ENCODE measurements around the gene ALK.
"Not testable (repeated sequence)": the region's sequence is repeated elsewhere in the genome, so short reads cannot be mapped to it uniquely, and the experiment has no call there.

Gene ALK

GRCh38 chr2:29246383-29247300 lies 674.7 kb downstream of the ALK start:
- DNase-seq (ENCODE audit: low read depth) = no peak

DNA sequence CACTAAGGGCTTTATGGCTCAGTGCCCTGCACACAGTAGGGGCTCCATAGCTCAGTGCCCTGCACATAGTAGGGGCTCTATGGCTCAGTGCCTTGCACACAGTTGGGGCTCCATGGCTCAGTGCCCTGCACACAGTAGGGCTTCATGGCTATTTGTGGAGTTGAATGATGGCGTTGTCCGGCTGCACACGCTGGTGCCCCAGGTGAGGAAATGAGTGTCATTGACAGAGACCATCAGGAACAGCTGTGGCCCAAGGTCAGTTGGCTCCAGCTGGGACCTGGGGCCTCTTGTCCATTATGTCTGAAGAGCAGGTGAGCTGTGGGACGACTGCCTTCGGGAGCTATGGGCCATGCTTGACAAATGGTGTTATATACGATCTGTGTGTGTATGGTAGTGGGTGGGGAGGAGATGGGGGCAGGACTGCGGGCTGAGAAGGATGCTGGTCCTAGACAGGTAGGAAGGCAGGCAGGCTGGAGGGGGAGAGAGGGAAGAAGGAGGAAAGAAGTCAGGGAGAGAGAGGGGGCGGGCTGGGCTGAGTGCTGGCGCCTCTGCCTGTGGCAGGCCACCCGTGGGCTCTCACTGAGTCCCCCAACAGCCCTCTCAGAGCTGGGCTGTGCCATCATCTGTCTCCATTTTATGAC lies 675.5 kb downstream of the ALK start:
- no peak for DNase-seq (ENCODE audit: low read depth)

DNA sequence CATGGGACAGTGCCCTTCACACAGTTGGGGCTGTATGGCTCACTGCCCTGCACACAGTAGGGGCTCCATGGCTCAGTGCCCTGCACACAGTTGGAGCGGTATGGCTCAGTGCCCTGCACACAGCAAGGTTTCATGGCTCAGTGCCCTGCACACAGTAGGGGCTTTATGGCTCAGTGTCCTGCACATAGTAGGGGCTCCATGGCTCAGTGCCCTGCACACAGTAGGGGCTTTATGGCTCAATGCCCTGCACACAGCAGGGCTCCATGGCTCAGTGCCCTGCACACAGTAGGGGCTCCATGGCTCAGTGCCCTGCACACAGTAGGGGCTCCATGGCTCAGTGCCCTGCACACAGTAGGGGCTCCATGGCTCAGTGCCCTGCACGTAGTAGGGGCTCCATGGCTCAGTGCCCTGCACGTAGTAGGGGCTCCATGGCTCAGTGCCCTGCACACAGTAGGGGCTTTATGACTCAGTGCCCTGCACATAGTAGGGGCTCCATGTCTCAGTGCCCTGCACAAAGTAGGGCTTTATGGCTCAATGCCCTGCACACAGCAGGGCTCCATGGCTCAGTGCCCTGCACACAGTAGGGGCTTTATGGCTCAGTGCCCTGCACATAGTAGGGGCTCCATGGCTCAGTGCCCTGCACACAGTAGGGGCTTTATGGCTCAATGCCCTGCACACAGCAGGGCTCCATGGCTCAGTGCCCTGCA lies 676.2 kb downstream of the ALK start:
- not testable (repeated sequence) for DNase-seq (ENCODE audit: low read depth)

DNA sequence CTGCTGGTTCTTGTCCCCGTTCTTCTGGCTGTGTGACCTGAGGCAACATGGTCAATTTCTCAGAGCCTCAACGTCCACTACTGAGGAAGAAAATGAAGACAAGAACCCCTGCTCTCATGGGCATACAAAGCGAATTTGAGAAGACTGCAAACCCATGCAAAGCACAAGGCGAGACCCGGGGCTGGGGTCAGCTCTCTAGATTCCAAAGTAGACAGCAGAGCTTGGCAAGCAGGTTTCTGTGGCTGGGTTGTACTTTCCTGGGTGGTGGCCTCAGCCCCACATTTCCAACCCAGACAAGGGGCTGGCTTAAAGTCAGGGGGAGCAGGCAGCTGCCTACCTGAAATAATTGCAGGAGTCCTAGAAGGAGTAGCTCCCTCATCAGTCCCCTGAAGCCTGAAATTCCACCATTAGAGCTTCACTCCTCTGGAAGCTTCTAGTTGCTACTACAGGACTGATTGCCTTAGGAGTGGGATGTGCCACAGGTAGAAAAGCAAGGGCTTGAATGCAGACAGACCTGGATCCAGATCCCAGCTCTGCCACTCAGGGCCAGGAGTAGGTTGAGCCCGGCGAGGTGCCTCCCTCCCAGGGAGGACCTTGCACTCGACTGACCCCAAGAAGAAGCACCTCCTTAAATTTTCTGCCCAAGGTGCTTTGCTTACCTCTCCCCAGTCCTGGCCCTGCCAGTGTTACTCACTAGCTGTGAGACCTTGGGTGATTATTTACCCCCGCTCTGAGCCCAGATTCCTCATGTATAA lies 678.6 kb downstream of the ALK start:
- DNase-seq (ENCODE audit: low read depth) = no peak

- DNase-seq (ENCODE audit: low read depth) = no peak
Observed at GRCh38 chr2:29241955-29242565, 679.3 kb downstream of the ALK start.

- DNase-seq (ENCODE audit: low read depth) = no peak
Observed at GRCh38 chr2:29241341-29241740, 680.0 kb downstream of the ALK start.

DNA sequence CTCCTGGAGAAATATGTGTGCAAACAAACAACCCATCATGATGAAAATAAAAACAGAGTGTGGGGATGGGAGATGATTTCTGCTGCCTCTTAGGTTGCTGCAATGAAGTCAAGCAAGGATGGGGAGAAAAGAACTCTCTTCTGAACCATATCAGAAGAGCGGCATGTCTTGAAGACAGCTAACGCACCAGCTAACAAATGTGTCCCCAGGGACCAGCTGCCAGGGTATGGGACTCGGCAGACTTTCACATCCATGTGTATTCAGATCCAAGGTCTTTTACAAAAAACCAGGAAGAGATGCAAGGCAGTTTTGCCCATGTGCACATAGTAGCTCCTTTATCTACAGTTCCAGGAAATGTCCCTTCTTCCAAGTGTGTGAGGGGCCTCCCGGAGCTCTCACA lies 680.8 kb downstream of the ALK start:
- DNase-seq (ENCODE audit: low read depth) = no peak

DNA sequence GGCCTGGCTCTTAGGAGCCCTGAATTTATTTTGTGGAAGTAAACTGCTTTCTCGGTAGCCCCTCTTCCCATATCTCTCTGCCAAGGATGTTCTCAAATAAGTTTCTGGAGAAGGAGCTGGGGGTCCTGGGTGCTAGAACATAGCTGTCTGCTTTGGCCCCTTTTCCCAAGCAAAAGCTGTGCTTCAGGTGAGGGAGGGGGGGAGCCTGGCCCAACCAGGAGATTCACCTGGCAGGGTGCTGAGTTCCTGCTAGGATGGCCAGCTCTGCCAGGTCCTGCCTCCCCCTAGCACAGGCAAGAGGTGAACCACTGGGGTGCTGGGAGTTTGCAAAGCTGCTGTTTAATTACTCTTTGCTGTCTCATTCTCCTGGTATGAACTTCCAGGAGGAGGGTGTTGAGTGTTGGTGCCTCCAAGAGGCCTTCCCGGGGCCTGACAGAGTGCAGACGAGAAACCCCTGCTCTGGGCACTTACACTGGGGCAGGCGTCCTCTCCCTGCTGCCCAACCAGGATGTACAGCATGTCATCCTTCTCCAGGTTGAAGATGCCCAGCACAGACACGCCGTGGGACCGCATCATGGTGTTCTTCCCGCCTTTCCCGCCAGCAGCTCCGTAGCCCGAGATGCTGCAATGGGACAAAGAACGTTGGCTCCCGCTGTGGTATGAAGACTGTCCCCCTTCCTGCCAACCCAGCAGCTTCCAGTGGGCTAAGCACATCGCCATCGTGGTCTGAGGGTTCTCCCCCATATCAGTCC lies 682.0 kb downstream of the ALK start:
- DNase-seq (ENCODE audit: low read depth) = no peak

DNA sequence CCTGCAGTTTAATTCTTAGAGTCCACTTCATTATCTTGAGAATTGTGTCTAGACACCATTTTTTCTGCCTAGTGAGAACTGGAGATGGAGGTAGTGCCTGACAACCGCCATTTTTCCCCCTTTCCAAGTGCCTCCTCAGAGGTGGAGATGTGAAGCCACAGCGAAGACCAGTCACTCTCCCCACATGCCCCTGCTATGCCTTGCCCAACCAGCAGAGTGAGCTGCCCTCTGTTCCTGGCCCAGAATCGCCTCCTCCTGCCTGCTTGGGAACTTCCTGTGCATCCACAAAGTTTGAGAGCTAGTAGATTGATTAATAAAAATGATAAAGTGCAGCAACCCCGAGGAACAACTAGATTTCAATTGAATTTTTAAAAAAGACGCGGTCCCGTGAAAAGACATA lies 682.9 kb downstream of the ALK start:
- DNase-seq (ENCODE audit: low read depth) = no peak

DNA sequence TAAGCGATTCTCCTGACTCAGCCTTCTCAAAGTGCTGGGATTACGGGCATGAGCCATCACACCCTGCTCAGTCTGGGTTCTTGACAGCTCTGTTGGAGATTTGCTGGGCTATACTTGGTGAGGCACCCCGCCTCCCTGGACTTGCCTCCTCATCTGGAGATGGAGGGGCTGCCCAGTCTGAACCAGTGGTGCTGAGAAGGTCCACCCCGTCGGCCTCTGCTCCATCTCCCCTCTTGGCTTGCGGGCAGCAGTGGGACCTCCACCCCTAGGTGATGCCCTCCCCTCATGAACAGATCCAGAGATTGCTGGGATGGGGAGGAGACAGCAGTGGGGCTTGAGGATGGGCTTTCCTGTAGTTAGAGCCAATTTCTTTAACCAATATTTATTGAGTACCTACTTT lies 685.3 kb downstream of the ALK start:
- no peak for DNase-seq (ENCODE audit: low read depth)

GRCh38 chr2:29235411-29235810 lies 686.0 kb downstream of the ALK start:
- DNase-seq (ENCODE audit: low read depth) = no peak

GRCh38 chr2:29233428-29233827 lies 688.0 kb downstream of the ALK start:
- DNase-seq (ENCODE audit: low read depth) = no peak

DNA sequence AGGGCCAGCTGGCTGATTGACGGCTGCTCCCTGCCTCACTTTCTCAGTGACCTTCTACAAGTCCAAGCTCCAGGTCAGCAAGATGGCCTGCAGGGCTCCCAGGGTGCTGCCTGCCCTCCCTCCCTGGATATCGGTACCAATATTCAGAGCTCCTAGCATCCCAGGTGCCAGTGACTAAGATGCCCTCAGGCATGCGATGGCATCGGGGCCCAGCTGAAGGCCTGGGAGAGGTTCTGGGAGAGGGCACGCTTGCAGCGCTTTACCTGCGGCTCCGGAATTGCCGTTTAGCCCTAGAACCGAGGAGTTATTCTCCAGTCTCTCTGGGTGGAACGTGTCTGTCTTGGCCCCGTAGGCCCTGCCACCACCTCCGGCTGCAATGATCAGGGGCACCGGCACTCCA lies 689.3 kb downstream of the ALK start:
- DNase-seq (ENCODE audit: low read depth) = no peak

DNA sequence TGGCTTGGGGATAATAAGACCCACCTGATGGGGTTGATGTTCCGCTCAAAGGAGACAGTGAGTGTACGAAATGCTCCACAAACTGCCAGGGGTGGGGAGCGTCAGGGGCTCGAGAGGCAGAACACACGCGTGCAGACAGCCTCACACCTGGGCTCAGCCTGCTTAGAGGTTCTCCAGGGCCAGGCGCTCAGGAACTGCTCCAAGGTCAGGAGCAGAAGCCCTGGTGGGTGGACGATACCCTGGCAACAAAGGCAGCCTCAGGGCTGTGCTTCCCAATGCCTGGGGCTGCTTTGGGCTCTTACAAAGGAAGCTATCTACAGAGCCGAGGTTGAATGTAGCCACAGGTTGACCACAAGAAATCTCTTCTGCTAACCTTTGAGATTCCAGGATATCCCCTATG lies 691.7 kb downstream of the ALK start:
- DNase-seq (ENCODE audit: low read depth) = no peak

GRCh38 chr2:29228947-29229346 lies 692.4 kb downstream of the ALK start:
- no peak for DNase-seq (ENCODE audit: low read depth)

GRCh38 chr2:29227935-29228675 lies 693.3 kb downstream of the ALK start:
- no peak for DNase-seq (ENCODE audit: low read depth)

DNA sequence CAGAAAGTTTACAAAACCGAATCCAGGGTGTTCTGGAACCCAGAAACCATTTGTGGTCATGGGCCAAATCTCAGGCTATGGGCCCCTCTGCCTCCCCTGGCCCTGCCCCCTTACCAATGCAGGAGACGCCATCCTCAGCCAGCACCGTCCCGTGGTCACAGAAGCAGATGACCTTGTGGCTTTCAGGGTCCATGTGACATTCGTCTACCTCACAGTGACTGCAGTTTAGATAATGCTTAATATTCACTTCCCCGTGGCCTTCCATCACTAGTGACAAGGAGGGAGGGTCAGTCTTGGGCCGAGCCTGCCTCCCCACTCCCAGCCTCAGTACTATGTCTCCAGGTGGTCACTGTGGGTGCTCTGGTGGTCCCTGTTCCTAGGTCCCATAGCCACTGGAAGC lies 694.6 kb downstream of the ALK start:
- DNase-seq (ENCODE audit: low read depth) = no peak

GRCh38 chr2:29226375-29226774 lies 695.0 kb downstream of the ALK start:
- DNase-seq (ENCODE audit: low read depth) = no peak

GRCh38 chr2:29225814-29226213 lies 695.6 kb downstream of the ALK start:
- no peak for DNase-seq (ENCODE audit: low read depth)
